Peyer's patch (tissue), 4 donors: ENCODE measurements around the gene FAM83F.

Experiments
- CTCF ChIP-seq, 6 experiments: fragments of 450-650 bp in 4 of 6; fragments of 200-600 bp in 2 of 6; sonication (generic) in 1 of 6; IDR thresholded peaks; one replicate each; pipeline ENCODE4 v1.5.1; 2017 to 2019; ENCODE audit warnings: antibody characterized with exemption in 6 of 6, mild to moderate bottlenecking in 3 of 6, moderate library complexity in 1 of 6
- POLR2A ChIP-seq, 2 donors: fragments of 450-650 bp; IDR thresholded peaks; one replicate each; pipeline ENCODE4 v1.5.1; 2017; ENCODE audit warnings: antibody characterized with exemption in 2 of 2, mild to moderate bottlenecking in 2 of 2, moderate library complexity in 2 of 2

- TF ChIP-seq CTCF (IDR thresholded peaks at IDR 0.05), result no peak
- no peak for TF ChIP-seq POLR2A (IDR thresholded peaks at IDR 0.05)
Observed at GRCh38 chr22:39954584-39955055, 40.1 kb upstream of the FAM83F start.
